ENCODE results near the gene SLC12A9. TPM values are rescaled to one million over a fixed set of nuclear protein-coding genes. Genes with fewer than 3 reads are reported as not detected.

SLC12A9 gene
- total and polyA plus RNA-seq, 2 donors (not counting 1 experiment from before 2014, with no cell fraction given) = 80.0 to 80.1 TPM

- POLR2A ChIA-PET = no interaction called here
- Histone ChIP-seq H3K4me2 (replicated peaks; ENCODE audit: low read depth, low read length, poor library complexity, severe bottlenecking) (no peak overlapping the region), H4K20me1 (ENCODE audit: control insufficient read depth, insufficient read depth, low read length, poor library complexity, severe bottlenecking) (no peaks in the 10 kb centered on the region), H3K27me3 (replicated peaks in 1 of 4; ENCODE audit: control extremely low read depth in 1 of 4, control insufficient read depth in 3 of 4, insufficient read depth in 4 of 4, low read length in 3 of 4) (peaks cover 0 to 54% (median 22%) of the 10 kb centered on the region in 4 experiments), H3K79me2 (ENCODE audit: control insufficient read depth, insufficient read depth, low read length) (no peaks in the 10 kb centered on the region), H3K9ac (ENCODE audit: low read length) (no peak overlapping the region), H3K36me3 (replicated peaks in 1 of 2; ENCODE audit: control extremely low read depth in 1 of 2, control insufficient read depth in 1 of 2, extremely low read depth in 1 of 2, insufficient read depth in 2 of 2, low read length in 1 of 2) (no peaks in the 10 kb centered on the region), H3K9me3 (ENCODE audit: control extremely low read depth in 1 of 3, control insufficient read depth in 2 of 3, insufficient read depth in 1 of 3, low read length in 2 of 3) (peaks cover 0 to 4% (median 0%) of the 10 kb centered on the region in 3 donors), H2AFZ (ENCODE audit: insufficient read depth, low read depth, low read length, poor library complexity, severe bottlenecking) (no peak overlapping the region), H3K4me1 (ENCODE audit: control insufficient read depth in 2 of 2, insufficient read depth in 2 of 2, low read length in 2 of 2) (peaks cover 26 to 27% of the 10 kb centered on the region in 2 donors), H3K27ac (ENCODE audit: low read length in 2 of 2) (no peak overlapping the region), H3K4me3 (ENCODE audit: control extremely low read depth in 1 of 5, extremely low read depth in 1 of 5, insufficient read depth in 1 of 5, low read depth in 2 of 5, low read length in 4 of 5) (no peak overlapping the region)
- Mint-ChIP-seq H3K4me1 (peaks cover 20% of the 10 kb centered on the region), H3K27me3 (peaks cover 42% of the 10 kb centered on the region), H3K27ac (no peak overlapping the region), H3K4me3 (no peak overlapping the region), H3K9me3 (ENCODE audit: insufficient read depth) (no peaks in the 10 kb centered on the region)
- CTCF ChIA-PET = no interaction called here
- ATAC-seq (ENCODE audit: low read depth) (no peak), DNase-seq (no peak)
- 52% methylated on average over 17 of the region's 20 CpGs for WGBS (ENCODE audit: insufficient coverage)
- intact Hi-C loops (cut with micrococcal nuclease) = no loop called here
- TF ChIP-seq, protein P1, sequence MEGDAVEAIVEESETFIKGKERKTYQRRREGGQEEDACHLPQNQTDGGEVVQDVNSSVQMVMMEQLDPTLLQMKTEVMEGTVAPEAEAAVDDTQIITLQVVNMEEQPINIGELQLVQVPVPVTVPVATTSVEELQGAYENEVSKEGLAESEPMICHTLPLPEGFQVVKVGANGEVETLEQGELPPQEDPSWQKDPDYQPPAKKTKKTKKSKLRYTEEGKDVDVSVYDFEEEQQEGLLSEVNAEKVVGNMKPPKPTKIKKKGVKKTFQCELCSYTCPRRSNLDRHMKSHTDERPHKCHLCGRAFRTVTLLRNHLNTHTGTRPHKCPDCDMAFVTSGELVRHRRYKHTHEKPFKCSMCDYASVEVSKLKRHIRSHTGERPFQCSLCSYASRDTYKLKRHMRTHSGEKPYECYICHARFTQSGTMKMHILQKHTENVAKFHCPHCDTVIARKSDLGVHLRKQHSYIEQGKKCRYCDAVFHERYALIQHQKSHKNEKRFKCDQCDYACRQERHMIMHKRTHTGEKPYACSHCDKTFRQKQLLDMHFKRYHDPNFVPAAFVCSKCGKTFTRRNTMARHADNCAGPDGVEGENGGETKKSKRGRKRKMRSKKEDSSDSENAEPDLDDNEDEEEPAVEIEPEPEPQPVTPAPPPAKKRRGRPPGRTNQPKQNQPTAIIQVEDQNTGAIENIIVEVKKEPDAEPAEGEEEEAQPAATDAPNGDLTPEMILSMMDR (IDR thresholded peaks at IDR 0.05) = no peak
- no peak for TF ChIP-seq EZH2 (IDR thresholded peaks at IDR 0.05; ENCODE audit: borderline replicate concordance, insufficient read depth, low read depth, low read length, poor library complexity, severe bottlenecking)
Observed at GRCh38 chr7:100829150-100829716, 23.3 kb upstream of the SLC12A9 start.

GRCh38 chr7:100830396-100830795, 22.1 kb upstream of the SLC12A9 start:
- Histone ChIP-seq H3K27ac (ENCODE audit: low read length in 2 of 2) (no peak overlapping the region), H3K4me3 (ENCODE audit: control extremely low read depth in 1 of 5, extremely low read depth in 1 of 5, insufficient read depth in 1 of 5, low read depth in 2 of 5, low read length in 4 of 5) (no peak overlapping the region), H3K9me3 (ENCODE audit: control extremely low read depth in 1 of 3, control insufficient read depth in 2 of 3, insufficient read depth in 1 of 3, low read length in 2 of 3) (peaks cover 0 to 4% (median 0%) of the 10 kb centered on the region in 3 donors), H3K4me1 (ENCODE audit: control insufficient read depth in 2 of 2, insufficient read depth in 2 of 2, low read length in 2 of 2) (peaks cover 26 to 27% of the 10 kb centered on the region in 2 donors), H3K4me2 (replicated peaks; ENCODE audit: low read depth, low read length, poor library complexity, severe bottlenecking) (no peak overlapping the region), H3K79me2 (ENCODE audit: control insufficient read depth, insufficient read depth, low read length) (no peaks in the 10 kb centered on the region), H3K9ac (ENCODE audit: low read length) (no peak overlapping the region), H3K36me3 (replicated peaks in 1 of 2; ENCODE audit: control extremely low read depth in 1 of 2, control insufficient read depth in 1 of 2, extremely low read depth in 1 of 2, insufficient read depth in 2 of 2, low read length in 1 of 2) (no peaks in the 10 kb centered on the region), H4K20me1 (ENCODE audit: control insufficient read depth, insufficient read depth, low read length, poor library complexity, severe bottlenecking) (no peaks in the 10 kb centered on the region), H2AFZ (ENCODE audit: insufficient read depth, low read depth, low read length, poor library complexity, severe bottlenecking) (no peak overlapping the region), H3K27me3 (replicated peaks in 1 of 4; ENCODE audit: control extremely low read depth in 1 of 4, control insufficient read depth in 3 of 4, insufficient read depth in 4 of 4, low read length in 3 of 4) (peaks cover 0 to 44% (median 22%) of the 10 kb centered on the region in 4 experiments)
- Mint-ChIP-seq H3K4me1 (peaks cover 20% of the 10 kb centered on the region), H3K9me3 (ENCODE audit: insufficient read depth) (no peaks in the 10 kb centered on the region), H3K27me3 (peaks cover 36% of the 10 kb centered on the region), H3K4me3 (no peak overlapping the region), H3K27ac (no peak overlapping the region)
- intact Hi-C loops (cut with micrococcal nuclease) = no loop called here
- no peak for TF ChIP-seq EZH2 (IDR thresholded peaks at IDR 0.05; ENCODE audit: borderline replicate concordance, insufficient read depth, low read depth, low read length, poor library complexity, severe bottlenecking)
- TF ChIP-seq, protein P1 (IDR thresholded peaks at IDR 0.05) = no peak
- ATAC-seq (ENCODE audit: low read depth) (no peak), DNase-seq (no peak)
- ChIA-PET POLR2A (no interaction called here), CTCF (no interaction called here)
- no CpG with 5 or more reads among the region's 4 CpGs for WGBS (ENCODE audit: insufficient coverage)

Measured in B cell (primary cell).